Keratinocyte (primary cell): Measurements from ENCODE around the gene RCE1. TPM values are rescaled to one million over a fixed set of nuclear protein-coding genes. Genes with fewer than 3 reads are reported as not detected.

Experiments
- DNase-seq: peaks from one replicate; pipeline ENCODE4 v3.0.0-alpha.2; 2011; ENCODE audit warnings: low read depth, missing footprints, low spot score
- FAIRE-seq: peaks from 2 replicates; lab custom pipeline; 2011; peaks lifted over from hg19 to GRCh38; lab: Jason Lieb, UNC
- H2AFZ ChIP-seq: 2 replicates; pipeline ENCODE4 v1.6.0; 2012; ENCODE audit warnings: low read length, control low read depth, inconsistent platforms; ENCODE audit not compliant: control insufficient read depth
- H3K27ac ChIP-seq: 2 replicates; pipeline ENCODE4 v1.5.1; 2011; ENCODE audit warnings: low read length; ENCODE audit not compliant: control insufficient read depth, insufficient read depth
- H3K27me3 ChIP-seq: 3 replicates; pipeline ENCODE4 v1.6.0; 2011; ENCODE audit warnings: low read length; ENCODE audit not compliant: control insufficient read depth, insufficient read depth; ENCODE audit errors: extremely low read depth
- H3K36me3 ChIP-seq, 2 experiments: 2 replicates in 1 of 2; 3 replicates in 1 of 2; pipeline ENCODE4 v1.5.1; 2011; ENCODE audit warnings: low read length in 2 of 2, mild to moderate bottlenecking in 1 of 2; ENCODE audit not compliant: control insufficient read depth in 2 of 2, insufficient read depth in 2 of 2; ENCODE audit errors: extremely low read depth in 1 of 2
- H3K4me1 ChIP-seq: 3 replicates; pipeline ENCODE4 v1.5.1; 2011; ENCODE audit warnings: low read length; ENCODE audit not compliant: control insufficient read depth, insufficient read depth; ENCODE audit errors: extremely low read depth
- H3K4me2 ChIP-seq: 3 replicates; pipeline ENCODE4 v1.6.0; 2011; ENCODE audit warnings: low read depth, low read length; ENCODE audit not compliant: control insufficient read depth, insufficient read depth; ENCODE audit errors: extremely low read depth
- H3K4me3 ChIP-seq, 3 experiments: fragments of 200-600 bp in 1 of 3; sonication (generic) in 1 of 3; 2 replicates in 2 of 3; 3 replicates in 1 of 3; pipeline ENCODE4 v1.5.1; 2011 to 2016; ENCODE audit warnings: low read length in 3 of 3, mild to moderate bottlenecking in 3 of 3, control low read depth in 2 of 3, inconsistent platforms in 1 of 3, low read depth in 1 of 3, mixed read lengths in 1 of 3, mixed run types in 1 of 3, moderate library complexity in 1 of 3; ENCODE audit not compliant: control insufficient read depth in 2 of 3, insufficient read depth in 2 of 3; ENCODE audit errors: extremely low read depth in 1 of 3
- H3K79me2 ChIP-seq: 2 replicates; pipeline ENCODE4 v1.6.0; 2012; ENCODE audit warnings: low read length; ENCODE audit not compliant: control insufficient read depth, insufficient read depth
- H3K9ac ChIP-seq: 3 replicates; pipeline ENCODE4 v1.6.0; 2011; ENCODE audit warnings: low read length; ENCODE audit not compliant: control insufficient read depth, insufficient read depth; ENCODE audit errors: extremely low read depth
- H3K9me1 ChIP-seq: 3 replicates; pipeline ENCODE4 v1.6.0; 2011; ENCODE audit warnings: low read length; ENCODE audit not compliant: control insufficient read depth, insufficient read depth; ENCODE audit errors: extremely low read depth
- H3K9me3 ChIP-seq: 2 replicates; pipeline ENCODE4 v1.5.1; 2012; ENCODE audit warnings: low read depth, low read length; ENCODE audit not compliant: control insufficient read depth
- H4K20me1 ChIP-seq: 3 replicates; pipeline ENCODE4 v1.6.0; 2011; ENCODE audit warnings: low read length; ENCODE audit not compliant: control insufficient read depth, insufficient read depth; ENCODE audit errors: extremely low read depth
- CTCF ChIP-seq, 3 experiments: IDR thresholded peaks in 1 of 3; conservative IDR thresholded peaks in 1 of 3; optimal IDR thresholded peaks in 1 of 3; 2 replicates in 2 of 3; 3 replicates in 1 of 3; pipeline versions ENCODE3 to v1.5.1; 2011; ENCODE audit warnings: low read length in 3 of 3, mild to moderate bottlenecking in 3 of 3, moderate library complexity in 2 of 3, control low read depth in 1 of 3, inconsistent platforms in 1 of 3; ENCODE audit not compliant: insufficient read depth in 2 of 3; ENCODE audit errors: extremely low read depth in 1 of 3
- EZH2 ChIP-seq: IDR thresholded peaks from one replicate; pipeline ENCODE4 v1.6.1; 2012; ENCODE audit warnings: inconsistent platforms, mild to moderate bottlenecking, low read length, moderate library complexity
- dilution Hi-C: fragments of 300-500 bp; cut with MboI; formaldehyde crosslinking; loops from one replicate; pipeline ENCODE4 v1.7.0; 2020; ENCODE audit warnings: low sequenced_read_pairs; ENCODE audit not compliant: extremely low pct_ligation_motif_present
- polyA plus RNA-seq, 5 experiments: library from polyadenylated mRNA; depleted of rRNA in 3 of 5; stranded (reverse) in 3 of 5; stranded (forward) in 1 of 5; unstranded in 1 of 5; fragments of >200 nt; gene quantifications; 1 replicate in 1 of 5; 2 replicates in 3 of 5; 3 replicates in 1 of 5; pipeline versions ENCODE4 v1.2.1 to v1.2.3, GENCODE V29; 2011 to 2012; ENCODE audit warnings: missing spikeins in 2 of 5, low read depth in 1 of 5, low replicate concordance in 1 of 5

RCE1 gene
- polyA plus RNA-seq, 1 donor (not counting 4 experiments of a cell fraction or from before 2014, with no cell fraction given): 11.2 TPM

DNA sequence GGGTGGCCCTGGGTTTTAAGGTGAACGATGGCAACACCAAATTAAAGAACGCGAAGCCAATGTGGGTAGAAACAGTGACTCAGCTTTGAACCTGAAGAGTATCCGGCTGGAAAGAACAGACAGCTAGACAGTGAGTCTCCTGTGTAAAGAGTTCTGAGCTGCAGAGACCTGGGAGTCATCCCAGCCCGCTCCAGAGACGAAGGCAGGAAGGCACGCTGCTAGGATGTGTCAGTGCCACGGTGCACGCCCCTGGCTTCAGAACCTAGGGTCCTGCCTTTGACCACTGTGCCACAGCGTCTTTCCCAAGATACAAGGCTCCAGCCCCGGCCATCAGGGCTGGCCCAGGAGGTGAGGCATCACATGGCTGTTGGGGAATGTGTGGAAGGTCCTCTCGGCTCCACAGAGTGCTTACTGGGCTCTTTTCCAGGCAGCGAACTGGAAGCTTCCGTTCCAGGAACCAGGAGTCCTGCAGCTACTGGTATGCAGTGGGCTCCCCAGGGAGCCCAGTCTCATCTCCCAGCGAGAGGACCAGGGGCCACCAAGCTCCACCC is 43.5 kb downstream of the RCE1 start:
- Histone ChIP-seq H3K27me3 (no peaks in the 10 kb centered on the region), H3K36me3 (peaks cover 7 to 15% of the 10 kb centered on the region in 2 experiments), H3K4me1 (peaks cover 24% of the 10 kb centered on the region), H3K79me2 (peaks cover 3% of the 10 kb centered on the region), H3K4me3 (no peak overlapping the region), H3K9me1 (no peaks in the 10 kb centered on the region), H4K20me1 (no peaks in the 10 kb centered on the region), H3K4me2 (no peak overlapping the region), H3K9ac (no peak overlapping the region), H3K9me3 (no peaks in the 10 kb centered on the region), H3K27ac (no peak overlapping the region), H2AFZ (no peak overlapping the region)
- TF ChIP-seq CTCF (optimal IDR thresholded peaks at IDR 0.05 in 1 of 3, IDR thresholded peaks at IDR 0.05 in 1 of 3, conservative IDR thresholded peaks at IDR 0.05 in 1 of 3; ENCODE audit: extremely low read depth in 1 of 3, insufficient read depth in 2 of 3, low read length in 3 of 3): no peak
- TF ChIP-seq EZH2: no peak
- FAIRE-seq (no peak), DNase-seq (no peak)
- dilution Hi-C loops: no loop called here

GRCh38 chr11:66887526-66887925 is 44.3 kb downstream of the RCE1 start:
- Histone ChIP-seq H3K4me2 (no peak overlapping the region), H3K36me3 (peaks cover 7 to 15% of the 10 kb centered on the region in 2 experiments), H3K27me3 (no peaks in the 10 kb centered on the region), H3K9me3 (no peaks in the 10 kb centered on the region), H3K79me2 (peaks cover 3% of the 10 kb centered on the region), H3K4me3 (no peak overlapping the region), H3K9me1 (no peaks in the 10 kb centered on the region), H4K20me1 (no peaks in the 10 kb centered on the region), H3K4me1 (peaks cover 29% of the 10 kb centered on the region), H2AFZ (no peak overlapping the region), H3K9ac (no peak overlapping the region), H3K27ac (no peak overlapping the region)
- no peak for FAIRE-seq
- dilution Hi-C loops: no loop called here
- TF ChIP-seq CTCF (optimal IDR thresholded peaks at IDR 0.05 in 1 of 3, IDR thresholded peaks at IDR 0.05 in 1 of 3, conservative IDR thresholded peaks at IDR 0.05 in 1 of 3; ENCODE audit: extremely low read depth in 1 of 3, insufficient read depth in 2 of 3, low read length in 3 of 3) (no peak), EZH2 (no peak)
- DNase-seq: no peak
